SU-DHL-6 (cell line): ENCODE data around the gene IGSF5.

Experiments used
- H2AFZ ChIP-seq: fragments of 200-600 bp; sonication (generic); 2 replicates; pipeline ENCODE4 v1.6.1; 2014; ENCODE audit warnings: low read depth, mild to moderate bottlenecking, moderate library complexity, mixed read lengths, antibody characterized with exemption, low read length; ENCODE audit not compliant: severe bottlenecking
- H3F3A ChIP-seq: fragments of 200-600 bp; shearing (Covaris generic); 2 replicates; pipeline ENCODE4 v1.6.0; 2016; ENCODE audit warnings: antibody characterized with exemption, mild to moderate bottlenecking; ENCODE audit not compliant: insufficient read depth
- H3K27ac ChIP-seq: fragments of 200-600 bp; sonication (generic); 2 replicates; pipeline ENCODE4 v1.5.1; 2016; ENCODE audit warnings: low read depth, mild to moderate bottlenecking, low read length, moderate library complexity, mixed read lengths
- H3K27me3 ChIP-seq: fragments of 200-600 bp; sonication (generic), shearing (Covaris generic); 2 replicates; pipeline ENCODE4 v1.6.0; 2014; ENCODE audit warnings: mild to moderate bottlenecking, low read length
- H3K36me3 ChIP-seq: fragments of 200-600 bp; sonication (generic); 2 replicates; pipeline ENCODE4 v1.6.1; 2014; ENCODE audit warnings: mild to moderate bottlenecking, low read length, mixed read lengths
- H3K4me2 ChIP-seq: fragments of 300-600, 200-600 bp; shearing (Covaris generic), sonication (generic); 2 replicates; pipeline ENCODE4 v1.6.0; 2014; ENCODE audit warnings: low read length, low read depth, mild to moderate bottlenecking; ENCODE audit not compliant: poor library complexity, severe bottlenecking
- H3K4me3 ChIP-seq: fragments of 200-600 bp; sonication (generic); 2 replicates; pipeline ENCODE4 v1.5.1; 2014; ENCODE audit warnings: antibody characterized with exemption, low read length, mild to moderate bottlenecking, mixed read lengths; ENCODE audit not compliant: insufficient read depth, poor library complexity, severe bottlenecking
- H3K79me2 ChIP-seq: fragments of 200-600 bp; sonication (generic); 2 replicates; pipeline ENCODE4 v1.6.1; 2014; ENCODE audit warnings: mild to moderate bottlenecking, low read length, moderate library complexity; ENCODE audit not compliant: insufficient read depth
- H3K9ac ChIP-seq: fragments of 200-600 bp; sonication (generic); 2 replicates; pipeline ENCODE4 v1.7.0; 2014; ENCODE audit warnings: mild to moderate bottlenecking, low read length
- H3K9me2 ChIP-seq: fragments of 200-600 bp; sonication (generic); replicated peaks from 2 replicates; pipeline ENCODE4 v1.6.1; 2014; ENCODE audit warnings: low read length; ENCODE audit not compliant: insufficient read depth
- H3K9me3 ChIP-seq: fragments of 200-600 bp; sonication (generic); 2 replicates; pipeline ENCODE4 v1.6.1; 2014; ENCODE audit warnings: low read length, mixed read lengths; ENCODE audit not compliant: insufficient read depth
- H4K20me1 ChIP-seq: fragments of 200-600 bp; sonication (generic); 2 replicates; pipeline ENCODE4 v1.6.1; 2014; ENCODE audit warnings: low read depth, mild to moderate bottlenecking, antibody characterized with exemption, low read length, moderate library complexity, mixed read lengths
- EZH2phosphoT487 ChIP-seq: fragments of 200-600 bp; sonication (generic), shearing (Covaris generic); conservative IDR thresholded peaks from 2 replicates; pipeline ENCODE4 v1.6.1; 2018; ENCODE audit warnings: mild to moderate bottlenecking, antibody characterized with exemption, low read length, moderate library complexity, mixed read lengths
- TF ChIP-seq, protein P1 (sequence below): fragments of 200-600 bp; sonication (generic); IDR thresholded peaks from one replicate; pipeline ENCODE4 v1.5.1; 2017; ENCODE audit warnings: antibody characterized with exemption, mild to moderate bottlenecking, low read length, moderate library complexity; ENCODE audit not compliant: insufficient read depth, poor library complexity, severe bottlenecking

Gene IGSF5

DNA sequence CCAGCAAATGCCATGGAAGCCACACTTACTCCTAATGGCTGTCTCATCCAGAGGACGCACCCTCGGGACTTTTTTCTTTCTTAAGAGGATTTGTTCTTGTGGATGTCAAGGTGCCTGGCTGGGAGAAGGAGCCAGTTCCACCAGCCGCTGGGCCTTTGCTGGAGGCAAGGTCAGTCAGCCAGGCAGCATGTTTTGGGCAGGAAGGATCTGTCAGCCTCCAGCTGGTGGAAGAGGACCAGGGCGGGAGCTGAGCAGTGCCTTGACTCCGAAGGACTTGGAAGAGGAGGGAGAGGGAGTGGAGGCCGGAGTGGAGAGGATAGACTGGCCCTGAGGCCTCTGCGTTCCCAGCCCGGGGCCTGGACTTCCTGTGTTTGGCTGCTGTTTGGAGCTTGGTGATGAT lies 5.7 kb downstream of the IGSF5 start:
- no peaks in the 10 kb centered on the region for H3K27me3 ChIP-seq
- H3K36me3 ChIP-seq: no peaks in the 10 kb centered on the region
- no peaks in the 10 kb centered on the region for H3F3A ChIP-seq
- no peak overlapping the region for H3K4me2 ChIP-seq
- H2AFZ ChIP-seq: no peak overlapping the region
- H3K9me3 ChIP-seq: no peaks in the 10 kb centered on the region
- TF ChIP-seq, protein P1, sequence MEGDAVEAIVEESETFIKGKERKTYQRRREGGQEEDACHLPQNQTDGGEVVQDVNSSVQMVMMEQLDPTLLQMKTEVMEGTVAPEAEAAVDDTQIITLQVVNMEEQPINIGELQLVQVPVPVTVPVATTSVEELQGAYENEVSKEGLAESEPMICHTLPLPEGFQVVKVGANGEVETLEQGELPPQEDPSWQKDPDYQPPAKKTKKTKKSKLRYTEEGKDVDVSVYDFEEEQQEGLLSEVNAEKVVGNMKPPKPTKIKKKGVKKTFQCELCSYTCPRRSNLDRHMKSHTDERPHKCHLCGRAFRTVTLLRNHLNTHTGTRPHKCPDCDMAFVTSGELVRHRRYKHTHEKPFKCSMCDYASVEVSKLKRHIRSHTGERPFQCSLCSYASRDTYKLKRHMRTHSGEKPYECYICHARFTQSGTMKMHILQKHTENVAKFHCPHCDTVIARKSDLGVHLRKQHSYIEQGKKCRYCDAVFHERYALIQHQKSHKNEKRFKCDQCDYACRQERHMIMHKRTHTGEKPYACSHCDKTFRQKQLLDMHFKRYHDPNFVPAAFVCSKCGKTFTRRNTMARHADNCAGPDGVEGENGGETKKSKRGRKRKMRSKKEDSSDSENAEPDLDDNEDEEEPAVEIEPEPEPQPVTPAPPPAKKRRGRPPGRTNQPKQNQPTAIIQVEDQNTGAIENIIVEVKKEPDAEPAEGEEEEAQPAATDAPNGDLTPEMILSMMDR: no peak
- no peak for TF ChIP-seq EZH2phosphoT487
- no peak overlapping the region for H3K9ac ChIP-seq
- H4K20me1 ChIP-seq: no peaks in the 10 kb centered on the region
- H3K4me3 ChIP-seq: no peak overlapping the region
- H3K79me2 ChIP-seq: no peaks in the 10 kb centered on the region
- no peaks in the 10 kb centered on the region for H3K9me2 ChIP-seq
- H3K27ac ChIP-seq: no peak overlapping the region

DNA sequence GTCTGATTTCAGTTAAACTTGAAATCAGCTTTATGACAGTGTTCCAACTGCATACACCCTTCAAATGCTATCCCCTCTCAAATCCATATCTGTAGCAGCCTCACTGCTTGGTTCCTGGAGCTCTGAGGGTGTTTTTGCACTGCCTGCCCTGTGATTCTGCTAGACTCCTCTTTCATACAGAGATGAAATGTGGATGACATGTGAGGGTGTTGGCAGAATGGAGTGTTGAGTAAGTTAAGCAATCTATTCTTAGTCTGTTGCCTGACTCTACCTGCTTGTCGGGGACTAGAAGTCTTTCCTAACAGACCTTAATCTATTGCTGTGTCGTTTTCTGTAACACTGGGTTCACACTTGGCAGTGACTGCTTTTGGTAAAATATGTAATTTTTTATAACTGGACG lies 9.8 kb downstream of the IGSF5 start:
- Histone ChIP-seq H3K27ac (no peak overlapping the region), H3K36me3 (no peaks in the 10 kb centered on the region)

DNA sequence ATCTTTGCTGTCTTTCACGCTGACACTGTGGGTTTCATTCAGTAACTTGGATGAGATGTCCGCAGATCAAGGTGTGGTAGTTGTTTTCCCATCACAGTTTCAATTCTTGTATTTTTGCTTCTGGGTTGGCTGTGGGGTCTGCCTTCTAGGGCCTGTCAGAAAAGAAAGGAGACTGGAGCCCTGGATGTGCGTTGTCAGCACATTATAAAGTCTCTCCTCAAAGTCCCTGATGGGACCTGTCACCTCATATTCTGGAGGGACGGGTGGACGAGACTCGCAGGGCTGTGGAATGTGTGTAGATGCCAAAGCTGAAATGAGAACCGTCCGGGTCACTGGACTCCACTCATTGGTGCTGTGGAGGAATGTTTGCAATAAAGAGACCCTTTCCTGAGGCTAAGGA lies 11.3 kb downstream of the IGSF5 start:
- no peak overlapping the region for H3K4me3 ChIP-seq
- TF ChIP-seq, protein P1: no peak
- TF ChIP-seq EZH2phosphoT487: no peak
- H4K20me1 ChIP-seq: no peaks in the 10 kb centered on the region
- H3K36me3 ChIP-seq: no peaks in the 10 kb centered on the region
- H3K79me2 ChIP-seq: no peaks in the 10 kb centered on the region
- no peak overlapping the region for H3K4me2 ChIP-seq
- no peak overlapping the region for H3K27ac ChIP-seq
- no peaks in the 10 kb centered on the region for H3K27me3 ChIP-seq
- H2AFZ ChIP-seq: no peak overlapping the region
- no peaks in the 10 kb centered on the region for H3K9me2 ChIP-seq
- H3K9me3 ChIP-seq: no peaks in the 10 kb centered on the region
- H3F3A ChIP-seq: no peaks in the 10 kb centered on the region
- H3K9ac ChIP-seq: no peak overlapping the region

More for the DNA sequence above, 9.8 kb downstream of the IGSF5 start:
- Histone ChIP-seq H3K9ac (no peak overlapping the region), H3K27me3 (no peaks in the 10 kb centered on the region), H4K20me1 (no peaks in the 10 kb centered on the region), H3K9me3 (no peaks in the 10 kb centered on the region), H3K79me2 (no peaks in the 10 kb centered on the region), H2AFZ (no peak overlapping the region), H3K4me3 (no peak overlapping the region), H3K4me2 (no peak overlapping the region), H3K9me2 (no peaks in the 10 kb centered on the region), H3F3A (no peaks in the 10 kb centered on the region)
- TF ChIP-seq, protein P1: no peak
- TF ChIP-seq EZH2phosphoT487: no peak
